Thymus (tissue), 11 donors: Measurements from ENCODE around the gene SLC26A8. TPM values are rescaled to one million over a fixed set of nuclear protein-coding genes. Genes with fewer than 3 reads are reported as not detected.

Experiments
- DNase-seq, 9 donors: peaks; one replicate each; pipeline ENCODE4 v3.0.0-alpha.2; 2013; ENCODE audit warnings: low spot score in 9 of 9, low read depth in 6 of 9, missing footprints in 1 of 9
- H3K27ac ChIP-seq, 2 donors: one replicate each; pipeline ENCODE4 v1.5.1; 2013; ENCODE audit warnings: control low read depth in 1 of 2, low read depth in 1 of 2, low read length in 1 of 2, mild to moderate bottlenecking in 1 of 2, moderate library complexity in 1 of 2
- H3K27me3 ChIP-seq, 2 donors: one replicate each; pipeline ENCODE4 v1.5.1; 2013; ENCODE audit warnings: low read length in 1 of 2; ENCODE audit not compliant: control insufficient read depth in 2 of 2, insufficient read depth in 1 of 2
- H3K36me3 ChIP-seq, 2 donors: one replicate each; pipeline ENCODE4 v1.5.1; 2013; ENCODE audit warnings: low read length in 1 of 2, mild to moderate bottlenecking in 1 of 2, moderate library complexity in 1 of 2; ENCODE audit not compliant: control insufficient read depth in 2 of 2, insufficient read depth in 2 of 2
- H3K4me1 ChIP-seq, 2 donors: one replicate each; pipeline ENCODE4 v1.5.1; 2013; ENCODE audit warnings: low read length in 2 of 2; ENCODE audit not compliant: control insufficient read depth in 2 of 2, insufficient read depth in 2 of 2
- H3K4me3 ChIP-seq, 2 donors: one replicate each; pipeline ENCODE4 v1.5.1; 2013; ENCODE audit warnings: low read length in 2 of 2, control low read depth in 1 of 2, mild to moderate bottlenecking in 1 of 2
- H3K9me3 ChIP-seq, 2 donors: one replicate each; pipeline ENCODE4 v1.5.1; 2013; ENCODE audit warnings: low read length in 1 of 2, mild to moderate bottlenecking in 1 of 2; ENCODE audit not compliant: control insufficient read depth in 2 of 2, insufficient read depth in 1 of 2
- WGBS: extraction: QIAGEN DNeasy Blood & Tissue Kit; methylation state at CpG from one replicate; pipeline ENCODE4 v1.1.7; 2013; 5-methylcytosine and 5-hydroxymethylcytosine counted together
- polyA plus RNA-seq: library from polyadenylated mRNA; stranded (reverse); fragments of 200-250 nt; gene quantifications from one replicate; pipeline ENCODE4 v1.2.3, GENCODE V29; 2013
- total RNA-seq: library from RNA; stranded (reverse); fragments of 120-200 nt; gene quantifications from one replicate; pipeline ENCODE4 v1.2.4, GENCODE V29; 2013
- donor health status: healthy.

The SLC26A8 gene
- total and polyA plus RNA-seq, 2 donors: 0.09 to 0.11 TPM

DNA sequence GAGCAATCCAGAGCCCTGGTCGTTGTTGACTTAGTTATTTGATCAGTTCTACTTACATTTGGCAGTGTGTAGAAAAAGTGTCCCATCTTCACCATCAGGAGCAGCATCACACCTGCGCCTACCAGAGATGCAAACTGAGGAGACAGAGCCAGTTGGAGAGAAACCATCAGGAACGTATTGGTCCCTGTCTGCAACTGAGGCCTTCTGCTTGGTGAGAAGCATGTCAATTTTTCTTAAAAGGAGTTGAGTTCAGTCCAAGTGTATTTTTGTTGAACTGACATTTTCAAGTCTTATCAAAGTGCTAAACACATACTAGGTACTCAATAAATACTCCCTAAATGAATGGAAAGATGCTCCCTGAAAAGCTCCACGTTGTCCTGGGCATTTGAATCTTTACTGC, 55.6 kb downstream of the SLC26A8 start:
- Histone ChIP-seq H3K27ac (no peak overlapping the region), H3K36me3 (no peaks in the 10 kb centered on the region), H3K27me3 (no peaks in the 10 kb centered on the region), H3K9me3 (no peaks in the 10 kb centered on the region), H3K4me1 (no peaks in the 10 kb centered on the region), H3K4me3 (no peak overlapping the region)
- DNase-seq: no peak
- 93% methylated on average over 4 of the region's 4 CpGs for WGBS

GRCh38 chr6:35967076-35967774, 57.2 kb downstream of the SLC26A8 start:
- no peak for DNase-seq
- Histone ChIP-seq H3K9me3 (no peaks in the 10 kb centered on the region), H3K27ac (no peak overlapping the region), H3K4me1 (no peaks in the 10 kb centered on the region), H3K27me3 (no peaks in the 10 kb centered on the region), H3K36me3 (no peaks in the 10 kb centered on the region), H3K4me3 (no peak overlapping the region)
- WGBS: 93% methylated on average over 4 of the region's 4 CpGs

GRCh38 chr6:35962779-35963560, 61.5 kb downstream of the SLC26A8 start:
- WGBS: 97% methylated on average over 14 of the region's 14 CpGs
- no peaks in the 10 kb centered on the region for H3K4me1 ChIP-seq
- no peaks in the 10 kb centered on the region for H3K36me3 ChIP-seq
- no peak for DNase-seq
- H3K27me3 ChIP-seq: no peaks in the 10 kb centered on the region
- no peaks in the 10 kb centered on the region for H3K9me3 ChIP-seq
- no peak overlapping the region for H3K27ac ChIP-seq
- no peak overlapping the region for H3K4me3 ChIP-seq

DNA sequence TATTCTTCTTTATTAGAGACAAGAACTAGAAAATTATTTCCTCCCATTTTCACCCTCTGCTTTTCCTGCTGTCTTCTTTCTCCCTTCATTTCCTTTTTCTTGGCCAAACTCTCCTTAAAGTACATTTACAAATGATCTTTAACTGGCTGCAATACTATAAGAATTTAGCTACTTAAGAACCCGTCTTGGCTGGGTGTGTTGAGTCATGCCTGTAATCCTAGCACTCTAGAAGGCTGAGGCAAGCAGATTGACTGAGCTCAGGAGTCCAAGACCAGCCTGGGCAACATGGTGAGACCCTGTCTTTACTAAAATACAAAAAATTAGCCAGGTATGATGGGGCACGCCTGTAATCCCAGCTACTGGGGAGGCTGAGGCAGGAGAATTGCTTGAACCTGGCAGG, 64.3 kb downstream of the SLC26A8 start:
- H3K36me3 ChIP-seq: no peaks in the 10 kb centered on the region
- H3K27ac ChIP-seq: no peak overlapping the region
- WGBS: 98% methylated on average over 2 of the region's 2 CpGs
- H3K9me3 ChIP-seq: no peaks in the 10 kb centered on the region
- H3K27me3 ChIP-seq: no peaks in the 10 kb centered on the region
- no peaks in the 10 kb centered on the region for H3K4me1 ChIP-seq
- no peak for DNase-seq
- no peak overlapping the region for H3K4me3 ChIP-seq

DNA sequence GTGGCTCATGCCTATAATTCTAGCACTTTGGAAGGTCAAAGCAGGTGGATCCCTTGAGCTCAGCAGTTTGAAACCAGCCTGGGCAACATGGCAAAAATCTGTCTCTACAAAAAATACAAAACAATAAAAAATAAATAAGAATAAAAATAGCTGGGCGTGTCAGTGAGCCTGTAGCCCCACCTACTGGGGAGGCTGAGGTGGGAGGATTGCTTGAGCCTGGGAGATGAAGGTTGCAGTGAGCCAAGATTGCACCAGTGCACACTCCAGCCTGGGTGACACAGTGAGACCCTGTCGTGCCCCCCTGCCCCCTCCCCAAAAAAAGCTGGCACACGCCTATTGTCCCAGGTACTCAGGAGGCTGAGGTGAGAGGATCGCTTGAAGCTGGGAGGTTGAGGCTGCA, 68.5 kb downstream of the SLC26A8 start:
- WGBS: 92% methylated on average over 4 of the region's 4 CpGs
- Histone ChIP-seq H3K36me3 (no peaks in the 10 kb centered on the region), H3K4me1 (no peaks in the 10 kb centered on the region), H3K9me3 (no peaks in the 10 kb centered on the region), H3K27ac (no peak overlapping the region), H3K27me3 (no peaks in the 10 kb centered on the region), H3K4me3 (no peak overlapping the region)
- no peak for DNase-seq

GRCh38 chr6:35955521-35955920, 68.9 kb downstream of the SLC26A8 start:
- no peaks in the 10 kb centered on the region for H3K9me3 ChIP-seq
- no peaks in the 10 kb centered on the region for H3K36me3 ChIP-seq
- no peak overlapping the region for H3K27ac ChIP-seq
- H3K4me3 ChIP-seq: no peak overlapping the region
- H3K4me1 ChIP-seq: no peaks in the 10 kb centered on the region
- DNase-seq: no peak
- WGBS: 94% methylated on average over 5 of the region's 5 CpGs
- no peaks in the 10 kb centered on the region for H3K27me3 ChIP-seq

- H3K4me1 ChIP-seq: no peaks in the 10 kb centered on the region
- WGBS: 99% methylated on average over 8 of the region's 8 CpGs
Observed at GRCh38 chr6:35955071-35955470, 69.4 kb downstream of the SLC26A8 start.

DNA sequence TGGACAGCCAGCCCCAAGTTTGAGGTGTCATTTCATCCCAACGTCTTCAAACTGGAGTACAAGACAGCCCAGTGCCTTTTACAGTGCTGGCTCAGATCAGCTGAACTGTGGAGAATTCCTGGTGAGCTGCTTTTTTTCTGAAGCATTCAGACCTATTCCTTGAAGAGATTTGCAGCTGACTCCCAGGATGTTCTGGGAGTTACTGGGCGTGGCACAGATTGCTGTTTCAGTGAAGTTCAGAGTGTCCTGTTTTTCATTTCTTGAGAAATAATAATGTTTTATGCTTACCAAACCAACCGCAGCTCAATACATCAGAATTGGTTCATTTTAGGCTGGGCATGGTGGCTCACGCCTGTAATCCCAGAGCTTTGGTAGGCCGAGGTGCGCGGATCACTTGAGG, 70.1 kb downstream of the SLC26A8 start:
- Histone ChIP-seq H3K9me3 (no peaks in the 10 kb centered on the region), H3K4me1 (no peaks in the 10 kb centered on the region), H3K27me3 (no peaks in the 10 kb centered on the region), H3K4me3 (no peak overlapping the region), H3K27ac (no peak overlapping the region), H3K36me3 (no peaks in the 10 kb centered on the region)
- DNase-seq: no peak
- 98% methylated on average over 7 of the region's 7 CpGs for WGBS

More at GRCh38 chr6:35955071-35955470, 69.4 kb downstream of the SLC26A8 start:
- Histone ChIP-seq H3K27ac (no peak overlapping the region), H3K9me3 (no peaks in the 10 kb centered on the region), H3K36me3 (no peaks in the 10 kb centered on the region), H3K4me3 (no peak overlapping the region), H3K27me3 (no peaks in the 10 kb centered on the region)
- no peak for DNase-seq

DNA sequence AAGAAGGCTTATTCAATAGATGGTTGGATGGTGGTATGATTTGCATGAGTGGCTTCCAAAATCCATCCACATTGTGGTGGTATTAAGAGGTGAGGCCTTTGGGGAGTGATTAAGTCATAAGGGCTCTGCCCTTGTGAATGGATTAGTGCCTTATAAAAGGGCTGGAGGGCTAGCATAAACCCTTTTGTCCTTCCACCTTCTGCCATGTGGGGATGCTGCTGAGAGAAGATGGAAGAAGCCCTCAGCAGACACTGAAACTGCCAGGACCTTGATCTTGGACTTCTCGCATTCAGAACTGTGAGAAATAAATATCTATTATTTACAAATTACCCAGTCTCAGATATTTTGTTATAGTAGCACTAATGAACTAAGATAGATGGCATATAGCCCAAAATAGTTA, 75.7 kb downstream of the SLC26A8 start:
- H3K4me1 ChIP-seq: no peaks in the 10 kb centered on the region
- H3K4me3 ChIP-seq: no peak overlapping the region
- no peaks in the 10 kb centered on the region for H3K27me3 ChIP-seq
- 95% methylated on average over 1 of the region's 1 CpG for WGBS
- H3K36me3 ChIP-seq: no peaks in the 10 kb centered on the region
- DNase-seq: no peak
- H3K9me3 ChIP-seq: no peaks in the 10 kb centered on the region
- H3K27ac ChIP-seq: no peak overlapping the region
